ENCODE results near the gene PAM.

PAM gene

GRCh38 chr5:102796009-102796408 lies 40.9 kb downstream of the PAM start:
- Mint-ChIP-seq H3K36me3 (ENCODE audit: insufficient read depth) (peaks cover 2% of the 10 kb centered on the region), H3K27ac (no peak overlapping the region), H3K4me3 (no peak overlapping the region), H3K27me3 (no peaks in the 10 kb centered on the region), H3K4me1 (ENCODE audit: low read depth in 2 of 2) (peaks cover 27 to 43% of the 10 kb centered on the region in 2 donors), H3K9me3 (no peaks in the 10 kb centered on the region)
- DNase-seq (no peak), ATAC-seq (replicated peaks) (no peak)

GRCh38 chr5:102796498-102796897 lies 41.4 kb downstream of the PAM start:
- Mint-ChIP-seq H3K4me1 (ENCODE audit: low read depth in 2 of 2) (peaks cover 30 to 47% of the 10 kb centered on the region in 2 donors), H3K4me3 (no peak overlapping the region), H3K27ac (no peak overlapping the region), H3K36me3 (ENCODE audit: insufficient read depth) (peaks cover 2% of the 10 kb centered on the region), H3K27me3 (no peaks in the 10 kb centered on the region), H3K9me3 (no peaks in the 10 kb centered on the region)
- ATAC-seq (replicated peaks) = no peak
- no peak for DNase-seq

- peaks cover 2% of the 10 kb centered on the region for H3K36me3 Mint-ChIP-seq (ENCODE audit: insufficient read depth)
- H3K27ac Mint-ChIP-seq = no peak overlapping the region
- ATAC-seq (replicated peaks) = no peak
- no peak overlapping the region for H3K4me3 Mint-ChIP-seq
- H3K27me3 Mint-ChIP-seq = no peaks in the 10 kb centered on the region
- H3K4me1 Mint-ChIP-seq (ENCODE audit: low read depth in 2 of 2) = peaks cover 30 to 48% of the 10 kb centered on the region in 2 donors
- no peaks in the 10 kb centered on the region for H3K9me3 Mint-ChIP-seq
- no peak for DNase-seq
These were observed 42.3 kb downstream of the PAM start for GRCh38 chr5:102797322-102797884.

- Mint-ChIP-seq H3K36me3 (ENCODE audit: insufficient read depth) (peaks cover 2% of the 10 kb centered on the region), H3K9me3 (no peaks in the 10 kb centered on the region), H3K27me3 (no peaks in the 10 kb centered on the region), H3K27ac (peak overlapping the region in 1 of 2 donors; percentile 17), H3K4me3 (no peak overlapping the region), H3K4me1 (ENCODE audit: low read depth in 2 of 2) (peaks cover 32 to 45% of the 10 kb centered on the region in 2 donors)
- ATAC-seq (replicated peaks) = no peak
- no peak for DNase-seq
These were observed 43.1 kb downstream of the PAM start for GRCh38 chr5:102798104-102798785.

- Mint-ChIP-seq H3K9me3 (no peaks in the 10 kb centered on the region), H3K4me3 (no peak overlapping the region), H3K36me3 (ENCODE audit: insufficient read depth) (peaks cover 2% of the 10 kb centered on the region), H3K27me3 (no peaks in the 10 kb centered on the region), H3K4me1 (ENCODE audit: low read depth in 2 of 2) (peaks cover 36 to 50% of the 10 kb centered on the region in 2 donors), H3K27ac (peak overlapping the region in 1 of 2 donors; percentile 17)
- DNase-seq (no peak), ATAC-seq (replicated peaks) (no peak)
These were observed 43.9 kb downstream of the PAM start for GRCh38 chr5:102799017-102799416.

- peak overlapping the region in 1 of 2 donors; percentile 8 for H3K27ac Mint-ChIP-seq
- H3K27me3 Mint-ChIP-seq = no peaks in the 10 kb centered on the region
- H3K36me3 Mint-ChIP-seq (ENCODE audit: insufficient read depth) = peaks cover 2% of the 10 kb centered on the region
- no peak overlapping the region for H3K4me3 Mint-ChIP-seq
- H3K4me1 Mint-ChIP-seq (ENCODE audit: low read depth in 2 of 2) = peaks cover 41 to 55% of the 10 kb centered on the region in 2 donors
- no peaks in the 10 kb centered on the region for H3K9me3 Mint-ChIP-seq
- no peak for ATAC-seq (replicated peaks)
- no peak for DNase-seq
These were observed 45.3 kb downstream of the PAM start for GRCh38 chr5:102800427-102800826.

GRCh38 chr5:102801371-102801770 lies 46.3 kb downstream of the PAM start:
- Mint-ChIP-seq H3K4me1 (ENCODE audit: low read depth in 2 of 2) (peaks cover 38 to 63% of the 10 kb centered on the region in 2 donors), H3K4me3 (peak overlapping the region; percentile 55 to 59), H3K9me3 (no peaks in the 10 kb centered on the region), H3K27me3 (no peaks in the 10 kb centered on the region), H3K27ac (peak overlapping the region in 1 of 2 donors; percentile 66), H3K36me3 (ENCODE audit: insufficient read depth) (peaks cover 2% of the 10 kb centered on the region)
- peak; percentile 100 for ATAC-seq (replicated peaks)
- peak; percentile 33 to 38 (median 36) for DNase-seq

- no peak for DNase-seq
- Mint-ChIP-seq H3K4me3 (no peak overlapping the region), H3K9me3 (no peaks in the 10 kb centered on the region), H3K36me3 (ENCODE audit: insufficient read depth) (peaks cover 2% of the 10 kb centered on the region), H3K27me3 (no peaks in the 10 kb centered on the region), H3K27ac (peak overlapping the region in 1 of 2 donors; percentile 52), H3K4me1 (ENCODE audit: low read depth in 2 of 2) (peaks cover 42 to 64% of the 10 kb centered on the region in 2 donors)
- no peak for ATAC-seq (replicated peaks)
These were observed 47.8 kb downstream of the PAM start for GRCh38 chr5:102802708-102803458.

- Mint-ChIP-seq H3K27me3 (no peaks in the 10 kb centered on the region), H3K36me3 (ENCODE audit: insufficient read depth) (peaks cover 3% of the 10 kb centered on the region), H3K27ac (no peak overlapping the region), H3K4me3 (no peak overlapping the region), H3K9me3 (no peaks in the 10 kb centered on the region), H3K4me1 (ENCODE audit: low read depth in 2 of 2) (peaks cover 22 to 41% of the 10 kb centered on the region in 2 donors)
- ATAC-seq (replicated peaks) = no peak
- no peak for DNase-seq
These were observed 52.9 kb downstream of the PAM start for GRCh38 chr5:102807878-102808502.

GRCh38 chr5:102809033-102809432 lies 53.9 kb downstream of the PAM start:
- ATAC-seq (replicated peaks) = no peak

GRCh38 chr5:102811972-102812371 lies 56.9 kb downstream of the PAM start:
- H3K9me3 Mint-ChIP-seq = no peaks in the 10 kb centered on the region
- DNase-seq (no peak), ATAC-seq (replicated peaks) (no peak)
- peaks cover 22 to 47% of the 10 kb centered on the region in 2 donors for H3K4me1 Mint-ChIP-seq (ENCODE audit: low read depth in 2 of 2)
- peaks cover 3% of the 10 kb centered on the region for H3K36me3 Mint-ChIP-seq (ENCODE audit: insufficient read depth)
- no peak overlapping the region for H3K4me3 Mint-ChIP-seq
- H3K27me3 Mint-ChIP-seq = no peaks in the 10 kb centered on the region
- peak overlapping the region in 1 of 2 donors; percentile 30 for H3K27ac Mint-ChIP-seq

More at GRCh38 chr5:102809033-102809432, 53.9 kb downstream of the PAM start:
- Mint-ChIP-seq H3K36me3 (ENCODE audit: insufficient read depth) (peaks cover 3% of the 10 kb centered on the region), H3K4me3 (no peak overlapping the region), H3K9me3 (no peaks in the 10 kb centered on the region), H3K27ac (no peak overlapping the region), H3K4me1 (ENCODE audit: low read depth in 2 of 2) (peaks cover 16 to 41% of the 10 kb centered on the region in 2 donors), H3K27me3 (no peaks in the 10 kb centered on the region)
- no peak for DNase-seq

GRCh38 chr5:102813740-102814139 lies 58.6 kb downstream of the PAM start:
- Mint-ChIP-seq H3K4me3 (no peak overlapping the region), H3K9me3 (no peaks in the 10 kb centered on the region), H3K4me1 (ENCODE audit: low read depth in 2 of 2) (peaks cover 17 to 43% of the 10 kb centered on the region in 2 donors), H3K27me3 (no peaks in the 10 kb centered on the region), H3K36me3 (ENCODE audit: insufficient read depth) (peaks cover 3% of the 10 kb centered on the region), H3K27ac (no peak overlapping the region)
- no peak for ATAC-seq (replicated peaks)
- no peak for DNase-seq

- Mint-ChIP-seq H3K27me3 (no peaks in the 10 kb centered on the region), H3K36me3 (ENCODE audit: insufficient read depth) (no peaks in the 10 kb centered on the region), H3K4me1 (ENCODE audit: low read depth in 2 of 2) (peaks cover 18 to 45% of the 10 kb centered on the region in 2 donors), H3K9me3 (no peaks in the 10 kb centered on the region), H3K4me3 (no peak overlapping the region), H3K27ac (no peak overlapping the region)
- no peak for DNase-seq
- no peak for ATAC-seq (replicated peaks)
These were observed 60.0 kb downstream of the PAM start for GRCh38 chr5:102815084-102815483.
